ENCODE measurements around the gene LPCAT3.

The LPCAT3 gene

GRCh38 chr12:7013101-7013500 lies 5.2 kb downstream of the LPCAT3 start:
- no peak for TF ChIP-seq GATA2 (IDR thresholded peaks at IDR 0.05; ENCODE audit: low read depth, low read length)
- TF ChIP-seq GATA3 (IDR thresholded peaks at IDR 0.05; ENCODE audit: low read depth, low read length) = no peak

GRCh38 chr12:7012024-7012607 lies 6.2 kb downstream of the LPCAT3 start:
- TF ChIP-seq GATA3 (IDR thresholded peaks at IDR 0.05; ENCODE audit: low read depth, low read length) (no peak), GATA2 (IDR thresholded peaks at IDR 0.05; ENCODE audit: low read depth, low read length) (no peak)

GRCh38 chr12:7009512-7009911 lies 8.8 kb downstream of the LPCAT3 start:
- TF ChIP-seq GATA3 (IDR thresholded peaks at IDR 0.05; ENCODE audit: low read depth, low read length) = no peak
- no peak for TF ChIP-seq GATA2 (IDR thresholded peaks at IDR 0.05; ENCODE audit: low read depth, low read length)

GRCh38 chr12:7008864-7009263 lies 9.4 kb downstream of the LPCAT3 start:
- TF ChIP-seq GATA3 (IDR thresholded peaks at IDR 0.05; ENCODE audit: low read depth, low read length) (no peak), GATA2 (IDR thresholded peaks at IDR 0.05; ENCODE audit: low read depth, low read length) (no peak)

- no peak for TF ChIP-seq GATA3 (IDR thresholded peaks at IDR 0.05; ENCODE audit: low read depth, low read length)
- no peak for TF ChIP-seq GATA2 (IDR thresholded peaks at IDR 0.05; ENCODE audit: low read depth, low read length)
Measured at GRCh38 chr12:7006639-7007038, 11.6 kb downstream of the LPCAT3 start.

- no peak for TF ChIP-seq GATA2 (IDR thresholded peaks at IDR 0.05; ENCODE audit: low read depth, low read length)
- TF ChIP-seq GATA3 (IDR thresholded peaks at IDR 0.05; ENCODE audit: low read depth, low read length) = no peak
Measured at GRCh38 chr12:7005311-7005710, 13.0 kb downstream of the LPCAT3 start.

- TF ChIP-seq GATA2 (IDR thresholded peaks at IDR 0.05; ENCODE audit: low read depth, low read length) = no peak
- TF ChIP-seq GATA3 (IDR thresholded peaks at IDR 0.05; ENCODE audit: low read depth, low read length) = no peak
Measured at GRCh38 chr12:7004840-7005239, 13.4 kb downstream of the LPCAT3 start.

- TF ChIP-seq GATA3 (IDR thresholded peaks at IDR 0.05; ENCODE audit: low read depth, low read length) (no peak), GATA2 (IDR thresholded peaks at IDR 0.05; ENCODE audit: low read depth, low read length) (no peak)
Measured at GRCh38 chr12:7004287-7004803, 13.9 kb downstream of the LPCAT3 start.

GRCh38 chr12:7001921-7002591 lies 16.2 kb downstream of the LPCAT3 start:
- TF ChIP-seq GATA3 (IDR thresholded peaks at IDR 0.05; ENCODE audit: low read depth, low read length) (no peak), GATA2 (IDR thresholded peaks at IDR 0.05; ENCODE audit: low read depth, low read length) (no peak)

GRCh38 chr12:6998715-6999451 lies 19.4 kb downstream of the LPCAT3 start:
- no peak for TF ChIP-seq GATA2 (IDR thresholded peaks at IDR 0.05; ENCODE audit: low read depth, low read length)
- no peak for TF ChIP-seq GATA3 (IDR thresholded peaks at IDR 0.05; ENCODE audit: low read depth, low read length)

- TF ChIP-seq GATA3 (IDR thresholded peaks at IDR 0.05; ENCODE audit: low read depth, low read length) (no peak), GATA2 (IDR thresholded peaks at IDR 0.05; ENCODE audit: low read depth, low read length) (no peak)
Measured at GRCh38 chr12:6996040-6996441, 22.2 kb downstream of the LPCAT3 start.

- TF ChIP-seq GATA2 (IDR thresholded peaks at IDR 0.05; ENCODE audit: low read depth, low read length) = no peak
- no peak for TF ChIP-seq GATA3 (IDR thresholded peaks at IDR 0.05; ENCODE audit: low read depth, low read length)
Measured at GRCh38 chr12:6987956-6988553, 30.2 kb downstream of the LPCAT3 start.

- no peak for TF ChIP-seq GATA2 (IDR thresholded peaks at IDR 0.05; ENCODE audit: low read depth, low read length)
- TF ChIP-seq GATA3 (IDR thresholded peaks at IDR 0.05; ENCODE audit: low read depth, low read length) = no peak
Measured at GRCh38 chr12:6982532-6982931, 35.7 kb downstream of the LPCAT3 start.
